DOHH2 (cell line): ENCODE results near the gene EVC2.

ENCODE experiments used
- CTCF ChIP-seq: fragments of 200-600 bp; sonication (generic); IDR thresholded peaks from one replicate; pipeline ENCODE4 v1.5.1; 2014; ENCODE audit warnings: antibody characterized with exemption, mild to moderate bottlenecking, low read depth, low read length; ENCODE audit not compliant: poor library complexity, severe bottlenecking
- EZH2phosphoT487 ChIP-seq: fragments of 200-600 bp; sonication (generic); IDR thresholded peaks from 2 replicates; pipeline ENCODE4 v1.6.1; 2017; ENCODE audit warnings: borderline replicate concordance, mild to moderate bottlenecking, antibody characterized with exemption, low read length, moderate library complexity, mixed read lengths

DNA sequence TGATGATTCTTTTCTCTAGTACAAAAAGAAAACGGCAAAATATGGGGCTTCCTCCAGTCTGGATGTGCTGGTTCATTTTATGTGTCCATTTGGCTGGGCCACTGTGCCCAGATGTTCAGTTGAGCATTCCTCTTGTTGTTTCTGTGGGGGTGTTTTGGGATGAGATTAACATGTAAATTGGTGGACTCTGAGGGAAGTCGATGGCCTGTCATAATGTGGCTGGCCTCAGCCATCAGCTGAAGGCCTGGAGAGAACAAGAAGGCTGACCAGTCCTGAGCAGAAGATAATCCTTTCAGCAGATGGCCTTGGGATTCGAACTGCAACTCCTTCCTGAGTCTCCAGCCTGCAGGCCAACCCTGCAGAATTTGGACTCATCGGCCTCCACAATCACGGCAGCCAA, 136.7 kb downstream of the EVC2 start:
- TF ChIP-seq CTCF = no peak
- no peak for TF ChIP-seq EZH2phosphoT487
